Activated T-cell treated with anti-CD3 and anti-CD28 coated beads for 24 hours (primary cell): ENCODE results near the gene ZBTB3.
"Not testable (repeated sequence)": the region's sequence is repeated elsewhere in the genome, so short reads cannot be mapped to it uniquely, and the experiment has no call there.

Experiments
- DNase-seq: peaks from one replicate; pipeline ENCODE4 v3.0.0-alpha.2; 2020; ENCODE audit warnings: low read depth

The ZBTB3 gene

DNA sequence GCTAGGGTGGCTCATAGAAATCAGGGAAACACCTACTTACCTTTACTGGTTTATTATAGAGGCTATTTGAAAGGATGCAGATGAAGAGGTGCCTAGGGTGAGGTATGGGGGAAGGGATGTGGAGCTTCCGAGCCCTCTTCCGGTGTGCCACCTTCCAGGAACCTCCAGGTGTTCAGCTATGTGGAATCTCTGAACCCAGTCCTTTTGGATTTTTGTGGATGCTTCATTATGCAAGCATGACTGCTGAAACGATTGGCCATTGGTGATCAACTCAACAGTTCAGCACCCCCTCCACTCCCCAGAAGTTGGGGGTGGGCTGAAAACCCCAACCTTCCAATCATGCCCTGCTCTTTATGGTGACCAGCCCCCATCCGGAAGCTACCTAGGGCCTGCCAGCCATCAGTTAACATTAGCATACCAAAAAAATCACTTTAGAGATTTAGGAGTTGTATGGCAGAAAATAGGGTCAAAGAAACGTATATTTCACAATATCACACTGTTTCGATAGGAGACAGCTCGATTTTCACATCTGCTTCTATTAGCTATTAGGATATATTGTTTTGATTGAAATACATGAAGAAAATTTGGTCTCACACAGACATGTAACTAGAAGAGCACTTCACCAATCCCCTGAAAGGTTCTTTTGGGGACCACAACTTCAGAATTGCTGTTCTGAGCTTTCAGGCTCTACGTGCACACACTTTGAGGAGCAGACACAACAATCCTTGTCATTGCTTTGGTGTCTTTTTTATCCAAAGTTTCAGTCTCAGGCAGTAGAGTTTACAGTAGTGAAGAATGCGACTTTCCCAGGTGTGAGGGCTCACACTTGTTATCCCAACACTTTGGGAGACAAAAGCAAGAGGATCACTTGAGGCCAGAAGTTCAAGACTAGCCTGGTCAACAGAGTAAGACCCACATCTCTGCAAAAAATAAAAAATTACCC, 4.2 kb upstream of the ZBTB3 start:
- no peak for DNase-seq

DNA sequence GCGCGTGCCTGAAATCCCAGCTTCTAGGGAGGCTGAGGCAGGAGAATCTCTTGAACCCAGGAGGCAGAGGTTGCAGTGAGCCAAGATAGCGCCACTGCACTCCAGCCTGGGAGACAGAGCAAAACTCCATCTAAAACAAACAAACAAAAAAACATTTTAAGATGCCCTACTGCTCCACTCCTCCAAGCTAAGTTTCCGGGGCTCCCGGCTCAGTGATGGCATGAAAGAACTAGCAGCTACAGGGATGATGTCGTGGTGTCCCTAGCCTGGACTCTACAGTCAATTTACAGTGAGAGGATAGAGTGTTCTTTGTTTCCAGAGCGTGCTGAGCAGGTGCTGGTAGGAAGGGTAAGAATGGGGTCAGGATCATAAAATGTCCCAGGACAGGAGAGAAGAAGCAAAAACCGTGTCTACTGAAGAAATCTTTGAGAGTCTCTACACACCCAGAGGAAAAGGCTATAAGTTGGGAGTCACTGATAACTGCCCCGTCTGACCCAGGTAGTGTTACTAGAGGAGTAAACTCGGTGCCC, 1.2 kb upstream of the ZBTB3 start:
- no peak for DNase-seq

DNA sequence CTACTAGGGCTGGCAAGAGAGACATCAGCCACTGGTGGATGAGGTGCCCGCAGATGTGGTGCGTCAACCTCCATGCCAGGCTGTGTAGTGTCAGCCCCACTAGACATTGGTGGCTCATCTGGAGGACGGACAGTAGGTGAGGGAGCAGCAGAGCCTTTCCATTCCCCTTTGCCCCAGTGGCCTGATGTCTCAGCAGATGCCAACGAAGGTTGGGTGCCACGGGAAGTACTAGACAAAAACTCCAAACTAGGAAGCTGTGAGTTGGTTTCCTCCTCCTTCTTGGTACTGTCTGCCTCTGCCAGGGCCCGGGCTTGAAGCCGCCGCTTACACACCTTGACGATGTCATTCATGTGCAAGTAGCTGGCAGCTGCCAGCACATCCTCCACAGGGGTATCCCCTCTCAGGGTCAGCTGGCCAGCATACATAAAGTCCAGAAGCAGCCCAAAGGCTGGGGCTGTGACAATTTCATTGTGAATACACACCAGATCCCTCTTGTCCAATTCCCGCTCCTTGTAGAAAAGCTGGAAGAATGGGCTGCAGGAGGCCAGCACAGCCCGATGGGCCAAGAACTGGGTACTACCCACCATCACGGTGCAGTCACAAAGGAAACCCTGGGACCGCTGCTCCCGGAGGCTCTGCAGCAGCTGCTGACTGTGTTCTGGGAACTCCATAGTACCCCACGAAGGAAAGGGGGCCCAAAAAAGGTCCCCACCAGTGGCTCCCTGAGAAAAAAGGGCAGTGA, 795 bp downstream of the ZBTB3 start:
- DNase-seq = no peak

DNA sequence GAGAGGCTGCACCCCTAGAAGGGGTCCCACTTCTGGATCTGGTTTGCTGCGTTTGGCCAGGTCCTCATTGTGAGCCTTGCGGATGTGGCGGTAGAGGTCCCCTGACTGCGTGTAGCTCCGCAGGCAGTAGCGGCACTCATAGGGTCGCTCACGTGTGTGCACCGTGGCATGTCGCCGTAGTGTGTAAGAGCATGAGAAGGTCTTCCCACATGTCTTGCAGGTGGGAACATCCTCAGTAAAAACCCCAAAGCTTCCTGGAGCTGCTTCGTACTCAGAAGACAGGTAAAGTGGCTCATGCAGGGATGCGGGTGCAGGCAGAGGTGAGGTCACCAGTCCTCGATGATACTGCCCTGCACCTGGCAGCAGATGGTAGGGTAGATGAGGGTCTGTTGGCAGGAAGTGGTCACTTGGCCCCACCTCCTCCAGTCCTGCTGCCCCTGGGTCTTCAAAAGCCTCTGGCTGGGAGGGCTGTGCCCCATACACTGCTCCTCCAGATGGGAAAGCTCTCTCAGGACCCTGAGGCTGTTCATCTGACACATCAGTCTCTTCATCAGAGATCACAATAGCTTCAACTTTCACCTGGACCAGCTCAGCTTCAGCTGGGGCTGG, 1.7 kb downstream of the ZBTB3 start:
- no peak for DNase-seq

DNA sequence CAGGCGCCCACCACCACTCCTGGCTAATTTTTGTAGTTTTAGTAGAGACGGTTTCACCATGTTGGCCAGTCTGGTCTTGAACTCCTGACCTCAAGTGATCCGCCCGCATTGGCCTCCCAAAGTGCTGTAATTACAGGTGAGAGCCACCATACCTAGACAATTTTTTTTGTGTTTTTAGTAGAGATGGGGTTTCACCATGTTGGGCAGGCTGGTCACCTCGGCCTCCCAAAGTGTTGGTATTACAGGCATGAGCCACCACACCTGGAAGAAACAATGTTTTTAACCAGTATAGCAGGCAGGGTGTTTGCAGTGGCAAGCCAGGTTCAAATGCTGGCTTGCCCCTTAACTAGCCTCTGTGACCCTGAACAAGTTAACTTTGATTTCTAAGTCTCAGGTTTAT, 4.0 kb downstream of the ZBTB3 start:
- not testable (repeated sequence) for DNase-seq

DNA sequence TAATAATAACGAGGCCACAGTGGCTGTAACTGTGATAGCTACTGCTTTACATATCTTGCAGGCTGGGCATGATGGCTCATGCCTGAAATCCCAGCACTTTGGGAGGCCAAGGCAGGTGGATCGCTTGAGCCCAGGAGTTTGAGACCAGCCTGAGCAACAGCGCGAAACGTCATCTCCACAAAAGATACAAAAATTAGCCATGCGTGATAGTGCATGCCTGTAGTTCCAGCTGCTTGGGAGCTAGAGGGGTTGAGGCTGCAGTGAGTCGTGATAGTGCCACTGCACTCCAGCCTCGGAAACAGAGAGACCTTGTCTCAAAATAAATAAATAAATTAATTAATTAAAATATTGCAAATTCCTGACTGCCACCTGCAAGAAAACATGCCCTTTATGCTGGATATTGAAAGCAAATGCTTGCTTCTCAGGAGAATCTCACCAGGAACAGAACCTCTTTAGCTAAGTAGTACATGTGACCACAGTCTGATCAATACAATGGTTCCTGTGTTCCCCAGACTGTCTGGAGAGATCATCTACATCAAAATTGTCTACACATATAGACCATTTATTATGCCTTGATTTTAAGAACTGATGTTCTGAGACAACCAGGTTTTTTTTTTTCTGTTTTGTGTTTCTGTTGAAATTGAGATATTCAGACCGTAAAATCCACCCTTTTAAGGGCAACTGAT, 6.3 kb downstream of the ZBTB3 start:
- DNase-seq = no peak

DNA sequence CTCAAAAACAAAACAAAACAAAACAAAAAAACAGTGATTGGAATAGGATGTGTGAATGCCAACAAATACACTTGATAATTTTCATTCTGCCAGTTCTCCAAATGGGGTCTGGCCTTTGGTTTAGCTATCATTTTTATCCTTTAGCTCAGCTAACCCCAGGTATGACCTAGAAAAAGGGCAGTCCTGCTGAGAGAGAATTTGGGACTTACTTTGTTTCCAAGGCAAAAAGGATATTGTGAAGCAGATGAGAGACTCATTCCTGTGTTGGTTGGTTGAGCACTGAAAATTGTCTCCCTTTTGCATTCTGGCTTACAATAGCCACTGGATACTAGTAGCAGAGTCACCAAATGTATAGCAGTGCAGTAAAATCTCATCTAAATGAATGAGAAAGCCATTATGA, 16.8 kb downstream of the ZBTB3 start:
- no peak for DNase-seq

DNA sequence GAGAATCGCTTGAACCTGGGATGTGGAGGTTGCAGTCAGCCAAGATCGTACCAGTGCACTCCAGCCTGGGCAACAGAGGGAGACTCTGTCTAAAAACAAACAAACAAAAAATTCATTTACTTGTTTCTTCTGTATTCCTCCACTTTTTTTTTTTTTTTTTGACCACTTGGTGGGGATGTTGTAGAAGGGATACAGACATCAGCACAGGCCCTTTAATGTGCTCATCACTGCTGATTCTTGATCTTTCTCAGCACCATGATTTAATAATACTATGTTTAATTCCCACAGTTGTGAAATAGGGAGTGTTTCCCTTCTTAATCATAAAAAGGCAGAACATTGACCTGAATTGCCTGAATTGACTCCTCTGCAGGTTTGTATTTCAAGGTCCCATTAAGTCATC, 21.1 kb downstream of the ZBTB3 start:
- no peak for DNase-seq

DNA sequence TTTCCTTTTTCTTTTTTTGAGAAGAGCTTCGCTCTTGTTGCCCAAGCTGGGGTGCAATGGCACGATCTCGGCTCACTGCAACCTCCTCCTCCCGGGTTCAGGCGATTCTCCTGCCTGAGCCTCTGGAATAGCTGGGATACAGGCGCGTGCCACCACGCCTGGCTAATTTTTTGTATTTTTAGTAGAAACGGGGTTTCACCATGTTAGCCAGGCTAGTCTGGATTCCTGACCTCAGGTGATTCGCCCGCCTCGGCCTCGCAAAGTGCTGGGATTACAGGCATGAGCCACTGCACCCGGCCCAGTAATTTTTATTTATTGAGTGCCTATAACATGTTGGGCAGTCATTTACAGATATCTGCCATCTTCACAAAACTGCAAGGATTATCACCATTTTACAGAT, 23.9 kb downstream of the ZBTB3 start:
- DNase-seq = not testable (repeated sequence)

DNA sequence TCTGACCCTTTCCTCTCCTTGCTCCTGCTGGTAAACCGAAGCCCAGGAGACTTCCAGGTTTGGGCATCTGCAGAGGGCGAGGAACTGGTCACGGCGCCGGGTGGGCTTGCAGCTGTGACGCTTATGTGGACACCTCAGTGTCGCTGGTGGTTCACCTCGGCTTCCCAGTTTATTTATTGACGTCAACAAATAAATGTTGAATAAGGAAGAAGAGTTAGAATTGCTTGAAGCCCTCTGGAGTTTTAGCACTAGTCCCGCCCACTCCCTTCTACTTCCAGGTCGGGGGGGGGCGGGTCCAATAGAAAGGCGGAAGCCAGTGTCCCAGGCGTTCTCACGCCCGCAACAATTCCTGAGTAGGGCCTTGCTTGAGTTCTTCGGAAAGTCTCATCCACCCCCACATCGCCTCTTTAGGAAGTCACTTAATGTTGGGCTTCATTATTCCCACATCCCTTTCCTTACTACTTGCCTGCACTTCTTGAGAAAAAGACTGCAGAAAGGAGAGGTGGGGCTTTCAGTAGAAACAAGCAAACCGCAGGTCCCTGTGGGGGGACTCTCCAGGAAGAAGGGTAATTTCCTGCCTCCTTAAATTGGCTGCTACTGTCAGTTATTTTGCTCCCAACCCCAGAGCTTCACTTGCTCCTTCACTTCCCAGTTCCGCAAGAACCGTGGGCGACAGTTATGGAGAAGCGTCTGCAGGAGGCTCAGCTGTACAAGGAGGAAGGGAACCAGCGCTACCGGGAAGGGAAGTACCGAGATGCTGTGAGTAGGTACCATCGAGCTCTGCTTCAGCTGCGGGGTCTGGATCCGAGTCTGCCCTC, 25.6 kb downstream of the ZBTB3 start, which contains the start of gene TTC9C:
TSS of gene TTC9C (plus strand) at position 316 of the 818 bp plus-strand sequence. CDS start at position 679, 363 bp downstream.
- peak; percentile 77 for DNase-seq

DNA sequence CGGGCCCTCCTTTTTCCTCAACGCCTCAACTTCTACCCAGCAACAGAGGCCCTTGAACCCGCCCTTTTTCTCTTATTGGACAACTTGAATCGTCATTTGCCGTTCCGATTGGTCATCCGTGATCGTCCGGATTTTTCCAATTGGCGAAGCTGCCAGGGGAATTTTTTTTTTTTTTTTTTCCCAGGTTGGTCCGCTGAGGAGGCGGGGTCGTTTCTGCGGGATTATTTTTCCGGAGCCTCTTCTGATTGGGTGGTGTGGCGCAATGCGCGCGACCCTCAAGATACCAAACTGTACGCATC, 26.1 kb downstream of the ZBTB3 start:
- DNase-seq = peak; percentile 81

DNA sequence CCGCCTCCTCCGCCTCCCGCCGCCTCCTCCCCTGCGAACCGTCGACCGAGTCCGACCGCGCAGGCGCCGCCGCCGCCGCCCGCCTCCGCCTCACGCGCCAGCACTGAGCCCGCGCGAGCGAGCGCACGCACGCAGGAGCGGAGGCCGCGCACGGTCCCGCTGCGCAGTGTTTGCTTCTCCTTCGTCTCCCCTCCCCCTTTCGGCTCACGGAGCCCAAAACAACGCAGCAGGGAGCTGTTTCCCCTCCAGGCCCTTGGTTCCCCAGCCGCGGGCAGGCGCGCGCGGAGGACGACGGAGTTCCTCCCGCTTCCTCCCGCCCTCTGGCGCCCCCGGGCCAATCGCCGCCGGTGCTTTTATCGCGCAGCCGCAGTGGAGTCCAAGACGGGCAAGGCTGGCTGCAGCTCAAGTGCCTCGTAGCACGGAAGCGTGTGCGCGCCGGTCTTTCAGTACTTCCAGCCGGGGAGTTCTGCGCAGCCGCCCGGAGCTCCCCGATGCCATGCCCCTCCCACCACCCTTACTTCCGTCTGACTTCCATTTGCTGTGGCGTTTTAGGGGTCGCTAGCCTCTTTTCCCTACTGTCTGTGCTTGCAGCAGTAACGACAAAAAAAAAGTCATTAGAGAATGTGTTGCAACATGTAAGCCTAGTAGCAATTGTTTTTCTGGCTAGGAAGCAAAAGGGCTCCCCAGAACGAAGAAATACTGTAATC, 26.6 kb downstream of the ZBTB3 start, which contains the start of gene HNRNPUL2:
TSS of gene HNRNPUL2 (minus strand) at position 293 of the 707 bp plus-strand sequence. CDS start 301 bp downstream, outside the sequence.
- peak; percentile 97 for DNase-seq

DNA sequence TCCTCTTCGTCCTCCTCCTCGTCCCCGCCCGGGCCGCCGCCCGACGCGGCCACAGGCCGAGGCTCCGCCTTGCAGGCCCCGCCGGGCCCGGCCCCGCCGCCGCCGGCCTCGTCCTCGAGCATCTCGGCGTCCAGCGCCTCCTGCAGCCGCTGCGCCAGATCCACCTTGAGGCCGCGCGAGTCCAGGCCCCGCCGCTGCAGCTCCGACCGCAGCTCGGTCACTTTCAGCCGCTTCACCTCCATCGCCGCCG, 27.1 kb downstream of the ZBTB3 start:
- no peak for DNase-seq

DNA sequence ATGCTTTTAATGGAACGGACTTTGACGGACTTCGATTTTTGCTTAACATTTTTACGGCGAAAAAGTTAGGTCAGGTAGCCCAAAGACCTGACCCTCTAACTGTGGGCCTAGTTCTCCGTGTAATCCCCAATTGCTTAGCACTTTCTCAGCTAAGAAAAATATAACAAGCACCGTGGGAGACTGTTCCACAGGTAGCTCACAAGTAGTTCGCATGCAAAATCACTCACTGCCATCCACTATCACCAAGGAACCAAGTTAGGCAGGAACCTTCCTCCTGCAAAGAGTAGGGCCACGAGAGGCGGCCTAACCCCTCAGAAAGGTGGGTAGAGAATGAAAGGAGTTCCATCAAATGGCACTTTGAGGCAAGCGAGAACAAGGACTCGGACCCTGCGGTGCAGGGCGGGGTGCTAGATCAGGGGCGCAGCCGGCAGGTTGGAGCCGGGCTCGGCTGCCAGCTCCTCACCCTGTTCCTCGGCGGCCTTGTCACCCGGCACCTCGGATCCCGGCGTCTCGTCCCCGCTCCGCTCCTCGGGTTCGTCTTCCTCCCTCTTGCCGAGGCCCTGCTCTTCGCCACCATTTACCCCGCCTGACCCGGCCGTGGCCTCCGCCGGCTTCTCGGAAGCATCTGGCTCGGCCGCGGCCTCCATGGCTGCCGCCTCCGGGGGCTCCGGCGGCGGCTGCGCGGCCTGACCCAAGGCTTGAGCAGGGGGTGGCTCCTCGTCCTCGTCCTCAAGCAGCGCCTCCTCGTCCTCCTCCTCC, 27.6 kb downstream of the ZBTB3 start:
- DNase-seq = no peak

DNA sequence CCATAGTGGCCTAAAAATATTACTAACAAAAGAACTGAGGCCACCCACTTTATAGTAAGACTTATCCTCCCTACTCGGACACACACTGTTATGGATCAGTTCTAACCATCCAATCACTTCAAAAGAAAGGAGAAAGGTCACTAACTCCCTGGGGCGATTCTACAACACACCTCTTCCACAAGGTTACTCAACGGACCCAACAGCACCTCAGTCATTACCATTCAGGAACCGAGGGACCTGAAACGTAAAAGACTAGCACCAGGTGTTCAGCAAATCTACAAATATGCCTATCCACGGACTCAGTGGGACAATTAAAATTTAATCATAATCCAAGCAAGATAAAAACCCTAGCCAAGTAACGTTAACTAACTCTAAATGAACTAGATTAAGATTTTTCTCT, 28.3 kb downstream of the ZBTB3 start:
- no peak for DNase-seq

DNA sequence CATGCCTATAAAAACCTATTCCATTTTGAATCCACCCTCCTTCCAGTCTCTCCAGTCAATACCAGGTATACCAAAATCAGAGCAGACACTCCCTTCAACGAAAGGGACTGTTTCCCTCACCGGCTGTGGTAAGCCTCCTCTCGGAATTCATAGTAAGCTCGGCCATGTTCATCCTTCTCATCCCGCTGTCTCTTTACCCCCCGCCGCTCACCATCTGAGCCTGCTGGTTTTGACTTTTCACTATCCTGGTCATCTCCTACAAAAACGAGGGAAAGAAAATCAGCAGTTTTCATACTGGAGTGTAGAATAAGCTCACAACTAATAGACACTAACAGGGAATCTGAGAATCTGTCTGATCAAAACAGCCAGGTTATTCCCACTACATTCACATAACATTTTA, 29.8 kb downstream of the ZBTB3 start:
- DNase-seq = no peak

DNA sequence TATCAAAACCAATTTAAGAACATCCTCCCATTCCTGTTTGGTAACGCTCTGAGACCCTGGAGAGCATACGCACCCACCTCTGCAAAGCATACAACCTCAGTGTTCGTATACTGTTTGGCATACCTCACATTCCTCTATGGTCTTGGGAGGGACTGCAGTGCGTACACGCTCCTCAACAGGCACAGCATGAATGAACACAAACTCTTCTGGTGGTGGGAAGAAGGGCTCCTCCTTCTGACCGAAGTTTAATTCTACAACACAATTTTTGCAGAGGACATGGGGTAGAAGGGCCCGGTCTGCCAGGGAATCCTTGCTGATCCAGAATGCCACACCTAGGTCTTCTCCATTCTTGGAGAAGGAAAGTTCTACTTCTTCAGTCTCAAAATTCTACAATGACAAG, 32.0 kb downstream of the ZBTB3 start:
- no peak for DNase-seq

DNA sequence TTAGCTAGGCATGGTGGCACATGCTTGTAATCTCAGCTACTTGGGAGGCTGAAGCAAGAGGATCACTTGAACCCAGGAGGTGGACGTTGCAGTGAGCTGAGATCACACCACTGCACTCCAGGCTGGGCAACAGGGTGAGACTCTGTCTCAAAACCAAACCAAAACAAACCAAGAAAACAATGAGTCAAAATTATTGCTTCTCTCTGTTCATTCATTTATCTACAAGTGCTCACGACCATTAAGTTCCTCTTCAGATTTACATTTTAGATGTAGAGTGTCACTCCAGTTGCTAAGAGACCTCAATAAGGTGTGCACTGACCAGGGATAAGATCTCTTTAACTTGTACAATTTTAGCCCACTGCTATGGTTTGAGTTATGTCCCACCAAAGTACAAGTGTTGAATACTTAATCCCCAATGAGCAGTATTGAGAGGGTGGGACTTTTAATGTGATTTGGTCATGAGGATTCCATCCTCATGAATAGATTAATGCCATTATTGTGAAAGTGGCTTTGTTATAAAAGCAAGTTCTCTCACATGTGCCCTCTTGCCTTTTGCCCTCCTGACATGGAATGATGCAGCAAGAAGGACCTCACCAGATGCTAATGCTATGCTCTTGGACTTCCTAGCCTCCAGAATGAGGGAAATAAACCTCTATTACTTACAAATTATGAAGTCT, 34.5 kb downstream of the ZBTB3 start:
- DNase-seq = no peak

DNA sequence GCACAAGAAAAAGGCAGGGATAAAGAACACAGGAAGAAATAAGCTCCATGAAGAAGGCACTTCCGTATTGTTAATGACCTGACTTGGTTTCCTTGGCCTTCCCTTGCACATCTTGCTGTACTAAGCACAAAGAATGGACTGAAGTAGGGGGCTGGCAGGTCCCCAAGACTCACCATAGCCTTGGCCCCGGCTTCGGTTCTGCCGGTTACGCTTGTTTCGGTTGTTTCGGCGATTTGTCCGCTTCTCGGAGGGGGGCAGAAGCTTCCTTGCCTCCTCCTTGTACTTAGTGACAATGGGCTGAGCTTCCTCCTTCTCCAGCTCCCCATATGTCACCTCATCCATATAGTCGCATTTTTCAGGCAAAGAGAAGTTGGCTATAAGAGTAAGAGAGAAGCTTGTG, 37.1 kb downstream of the ZBTB3 start:
- no peak for DNase-seq
